ENCODE results near the gene MPRIP. TPM values are rescaled to one million over a fixed set of nuclear protein-coding genes. Genes with fewer than 3 reads are reported as not detected.
A peak's percentile ranks its signal among the peaks of the same experiment; 100 is the strongest.

Gene MPRIP
- total RNA-seq, 4 donors from 2014 or later: 122 to 207 (median 145) TPM

- Histone ChIP-seq H3K4me3 (no peak overlapping the region), H3K36me3 (no peaks in the 10 kb centered on the region), H3K27me3 (no peaks in the 10 kb centered on the region), H3K27ac (no peak overlapping the region), H3K4me1 (peaks cover 51% of the 10 kb centered on the region), H3K9me3 (no peaks in the 10 kb centered on the region)
- TF ChIP-seq CTCF (IDR thresholded peaks at IDR 0.05) (no peak), POLR2AphosphoS5 (IDR thresholded peaks at IDR 0.05) (no peak), EP300 (IDR thresholded peaks at IDR 0.05) (no peak), POLR2A (IDR thresholded peaks at IDR 0.05) (no peak)
- DNase-seq (ENCODE audit: low spot score in 2 of 2): peak in 1 of 2 donors; percentile 60
- WGBS: 47% methylated on average over 2 of the region's 7 CpGs
Observed at GRCh38 chr17:17062866-17063265, 20.6 kb downstream of the MPRIP start.

- Histone ChIP-seq H3K4me3 (no peak overlapping the region), H3K9me3 (no peaks in the 10 kb centered on the region), H3K27me3 (no peaks in the 10 kb centered on the region), H3K4me1 (peaks cover 43% of the 10 kb centered on the region), H3K27ac (no peak overlapping the region), H3K36me3 (no peaks in the 10 kb centered on the region)
- WGBS: 83% methylated on average over 6 of the region's 12 CpGs
- TF ChIP-seq EP300 (IDR thresholded peaks at IDR 0.05): no peak
- TF ChIP-seq CTCF (IDR thresholded peaks at IDR 0.05): no peak
- no peak for TF ChIP-seq POLR2A (IDR thresholded peaks at IDR 0.05)
- TF ChIP-seq POLR2AphosphoS5 (IDR thresholded peaks at IDR 0.05): no peak
- peak in 1 of 2 donors; percentile 74 for DNase-seq (ENCODE audit: low spot score in 2 of 2)
Observed at GRCh38 chr17:17063546-17064122, 21.4 kb downstream of the MPRIP start.

GRCh38 chr17:17064322-17064721 lies 22.1 kb downstream of the MPRIP start:
- TF ChIP-seq CTCF (IDR thresholded peaks at IDR 0.05) (no peak), EP300 (IDR thresholded peaks at IDR 0.05) (no peak), POLR2A (IDR thresholded peaks at IDR 0.05) (no peak), POLR2AphosphoS5 (IDR thresholded peaks at IDR 0.05) (no peak)
- 89% methylated on average over 7 of the region's 7 CpGs for WGBS
- no peaks in the 10 kb centered on the region for H3K36me3 ChIP-seq

GRCh38 chr17:17066021-17066420 lies 23.8 kb downstream of the MPRIP start:
- Histone ChIP-seq H3K9me3 (no peaks in the 10 kb centered on the region), H3K4me3 (no peak overlapping the region), H3K27ac (no peak overlapping the region), H3K27me3 (no peaks in the 10 kb centered on the region), H3K36me3 (no peaks in the 10 kb centered on the region), H3K4me1 (peaks cover 39% of the 10 kb centered on the region)
- DNase-seq (ENCODE audit: low spot score in 2 of 2): no peak
- TF ChIP-seq POLR2AphosphoS5 (IDR thresholded peaks at IDR 0.05): no peak
- TF ChIP-seq CTCF (IDR thresholded peaks at IDR 0.05): no peak
- TF ChIP-seq POLR2A (IDR thresholded peaks at IDR 0.05): no peak
- 91% methylated on average over 2 of the region's 2 CpGs for WGBS

More at GRCh38 chr17:17064322-17064721, 22.1 kb downstream of the MPRIP start:
- Histone ChIP-seq H3K4me1 (peaks cover 43% of the 10 kb centered on the region), H3K27me3 (no peaks in the 10 kb centered on the region), H3K9me3 (no peaks in the 10 kb centered on the region), H3K4me3 (no peak overlapping the region), H3K27ac (no peak overlapping the region)
- DNase-seq (ENCODE audit: low spot score in 2 of 2): peak in 1 of 2 donors; percentile 32

GRCh38 chr17:17067257-17067656 lies 25.0 kb downstream of the MPRIP start:
- DNase-seq (ENCODE audit: low spot score in 2 of 2): peak in 1 of 2 donors; percentile 10
- WGBS: 82% methylated on average over 5 of the region's 5 CpGs
- Histone ChIP-seq H3K9me3 (no peaks in the 10 kb centered on the region), H3K4me3 (no peak overlapping the region), H3K27me3 (no peaks in the 10 kb centered on the region), H3K27ac (no peak overlapping the region), H3K36me3 (no peaks in the 10 kb centered on the region), H3K4me1 (peaks cover 38% of the 10 kb centered on the region)
- TF ChIP-seq POLR2A (IDR thresholded peaks at IDR 0.05) (no peak), POLR2AphosphoS5 (IDR thresholded peaks at IDR 0.05) (no peak), CTCF (IDR thresholded peaks at IDR 0.05) (no peak), EP300 (IDR thresholded peaks at IDR 0.05) (no peak)
